Spleen (tissue), 7 donors: ENCODE data around the gene KCNQ1.

Experiments used
- CTCF ChIP-seq, 11 experiments: fragments of 200-600 bp in 7 of 11; fragments of 450-650 bp in 4 of 11; sonication (generic) in 4 of 11; IDR thresholded peaks in 8 of 11; conservative IDR thresholded peaks in 3 of 11; 1 replicate in 7 of 11; 2 replicates in 4 of 11; pipeline versions ENCODE4 v1.4.0 to v1.8.0; 2016 to 2021; ENCODE audit warnings: antibody characterized with exemption in 11 of 11, inconsistent platforms in 4 of 11, mild to moderate bottlenecking in 1 of 11
- POLR2A ChIP-seq, 3 donors: fragments of 450-650 bp; IDR thresholded peaks; one replicate each; pipeline ENCODE4 v1.5.1; 2017; ENCODE audit warnings: antibody characterized with exemption in 3 of 3, mild to moderate bottlenecking in 1 of 3
- POLR2AphosphoS5 ChIP-seq, 3 donors: sonication (generic); formaldehyde crosslinking; IDR thresholded peaks; one replicate each; pipeline ENCODE4 v1.5.1; 2017; ENCODE audit warnings: antibody characterized with exemption in 3 of 3
- donor health status: DM: no; HTN: no; CAD: no; lungs with moderate emphysema.
- donor health status: DM: no; HTN: no; CAD: no.
- donor health status: DM: no; HTN: no; CAD: no.

- TF ChIP-seq POLR2AphosphoS5 (IDR thresholded peaks at IDR 0.05) (no peak), CTCF (IDR thresholded peaks at IDR 0.05 in 8 of 11, conservative IDR thresholded peaks at IDR 0.05 in 3 of 11) (no peak), POLR2A (IDR thresholded peaks at IDR 0.05) (no peak)
These were observed 349.5 kb downstream of the KCNQ1 start for GRCh38 chr11:2794046-2794967.
